D341Med (cell line): ENCODE results near the gene POPDC2.
"Not testable (repeated sequence)": the region's sequence is repeated elsewhere in the genome, so short reads cannot be mapped to it uniquely, and the experiment has no call there.

Experiments used
- DNase-seq: peaks from one replicate; pipeline ENCODE4 v3.0.0; 2012; ENCODE audit warnings: low spot score

Gene POPDC2

GRCh38 chr3:119613201-119613600 lies 47.2 kb downstream of the POPDC2 start:
- DNase-seq, result no peak

- DNase-seq, result no peak
These were observed 48.7 kb downstream of the POPDC2 start for GRCh38 chr3:119611664-119612063.

GRCh38 chr3:119609301-119609700 lies 51.1 kb downstream of the POPDC2 start:
- no peak for DNase-seq

GRCh38 chr3:119608405-119609000 lies 51.9 kb downstream of the POPDC2 start:
- no peak for DNase-seq

- DNase-seq, result no peak
These were observed 55.5 kb downstream of the POPDC2 start for GRCh38 chr3:119604878-119605277.

- DNase-seq, result no peak
These were observed 57.7 kb downstream of the POPDC2 start for GRCh38 chr3:119602676-119603075.

- no peak for DNase-seq
These were observed 59.2 kb downstream of the POPDC2 start for GRCh38 chr3:119601154-119601553.

GRCh38 chr3:119600732-119601131 lies 59.7 kb downstream of the POPDC2 start:
- DNase-seq, result peak; percentile 79

GRCh38 chr3:119599558-119600174 lies 60.7 kb downstream of the POPDC2 start:
- no peak for DNase-seq

- no peak for DNase-seq
These were observed 61.8 kb downstream of the POPDC2 start for GRCh38 chr3:119598410-119599098.

- DNase-seq, result no peak
These were observed 62.7 kb downstream of the POPDC2 start, which contains the start of gene PLA1A for GRCh38 chr3:119597548-119598288. Gene PLA1A (plus strand): TSS chr3:119597885. CDS start chr3:119597914, 29 bp downstream.

- DNase-seq, result no peak
These were observed 64.0 kb downstream of the POPDC2 start for GRCh38 chr3:119596398-119596797.

GRCh38 chr3:119595639-119596334 lies 64.6 kb downstream of the POPDC2 start:
- DNase-seq, result no peak

- DNase-seq, result not testable (repeated sequence)
These were observed 65.5 kb downstream of the POPDC2 start for GRCh38 chr3:119594929-119595328.

- DNase-seq, result no peak
These were observed 66.3 kb downstream of the POPDC2 start for GRCh38 chr3:119594066-119594465.

GRCh38 chr3:119592861-119593260 lies 67.5 kb downstream of the POPDC2 start:
- no peak for DNase-seq
